A673 (cell line): ENCODE data around the gene ABCB1. TPM values are rescaled to one million over a fixed set of nuclear protein-coding genes. Genes with fewer than 3 reads are reported as not detected.

Experiments
- BruUV-seq: library from RNA; stranded (reverse); fragments of 400-500 nt; replicated peaks from 2 replicates; lab custom pipeline; 2021; lab: Mats Ljungman, UMichigan
- CTCF ChIA-PET: fragments of 300-600 bp; sonication (Branson Sonifier 250); formaldehyde crosslinking; loops from one replicate; lab custom pipeline; 2022; ENCODE audit warnings: antibody characterized with exemption; lab: Charles Lee
- POLR2A ChIA-PET: fragments of 300-600 bp; sonication (Branson Sonifier 250); formaldehyde crosslinking; loops from one replicate; lab custom pipeline; 2022; ENCODE audit warnings: antibody characterized with exemption; ENCODE audit not compliant: low non-redundant PET; lab: Charles Lee
- DNase-seq: peaks from one replicate; pipeline ENCODE4 v3.0.0-alpha.2; 2015; ENCODE audit warnings: low spot score
- H3K27ac ChIP-seq: fragments of 200-600 bp; sonication (generic); 2 replicates; pipeline ENCODE4 v1.5.1; 2016; ENCODE audit warnings: mixed run types, low read depth, mild to moderate bottlenecking, mixed read lengths, antibody characterized with exemption, low read length; ENCODE audit not compliant: poor library complexity, severe bottlenecking
- H3K27me3 ChIP-seq: fragments of 200-600 bp; sonication (generic); replicated peaks from 2 replicates; pipeline ENCODE4 v1.6.1; 2017; ENCODE audit warnings: mixed run types, low read depth, mild to moderate bottlenecking, mixed read lengths, antibody characterized with exemption, low read length; ENCODE audit not compliant: insufficient read depth, poor library complexity
- H3K36me3 ChIP-seq: fragments of 200-600 bp; sonication (generic); 2 replicates; pipeline ENCODE4 v1.6.1; 2016; ENCODE audit warnings: mixed run types, mild to moderate bottlenecking, mixed read lengths, antibody characterized with exemption, low read length; ENCODE audit not compliant: insufficient read depth, poor library complexity, severe bottlenecking
- H3K4me1 ChIP-seq: fragments of 200-600 bp; sonication (generic); 2 replicates; pipeline ENCODE4 v1.6.1; 2017; ENCODE audit warnings: mixed run types, mild to moderate bottlenecking, mixed read lengths, antibody characterized with exemption, low read length; ENCODE audit not compliant: insufficient read depth, poor library complexity, severe bottlenecking
- H3K4me3 ChIP-seq: fragments of 200-600 bp; sonication (generic); 2 replicates; pipeline ENCODE4 v1.5.1; 2016; ENCODE audit warnings: low read depth, mixed run types, mild to moderate bottlenecking, mixed read lengths, low read length; ENCODE audit not compliant: poor library complexity, severe bottlenecking
- H3K9me3 ChIP-seq: fragments of 200-600 bp; sonication (generic); 2 replicates; pipeline ENCODE4 v1.6.1; 2016; ENCODE audit warnings: mixed run types, low read depth, mild to moderate bottlenecking, mixed read lengths, antibody characterized with exemption, low read length; ENCODE audit not compliant: poor library complexity, severe bottlenecking
- CTCF ChIP-seq: fragments of 300-800, 200-600 bp; sonication (generic); conservative IDR thresholded peaks from 2 replicates; pipeline ENCODE4 v1.5.1; 2017; ENCODE audit warnings: low read depth, mild to moderate bottlenecking, antibody characterized with exemption, low read length, moderate library complexity, mixed read lengths
- EZH2 ChIP-seq: fragments of 200-600 bp; sonication (generic); IDR thresholded peaks from 2 replicates; pipeline ENCODE4 v1.6.1; 2017; ENCODE audit warnings: borderline replicate concordance, low read depth, mild to moderate bottlenecking, mixed read lengths, antibody characterized with exemption, low read length; ENCODE audit not compliant: poor library complexity, severe bottlenecking
- intact Hi-C: fragments of 100-400 bp; cut with micrococcal nuclease; formaldehyde crosslinking; loops from one replicate; pipeline ENCODE4 v1.10.0; 2022; ENCODE audit not compliant: unreplicated experiment
- total RNA-seq: library from RNA; stranded (reverse); gene quantifications from 2 replicates; pipeline ENCODE4 v1.2.3, GENCODE V29; 2021

Gene ABCB1
- total RNA-seq, 1 experiment from 2014 or later, result not detected

- Histone ChIP-seq H3K36me3 (no peaks in the 10 kb centered on the region), H3K27me3 (peaks cover 66% of the 10 kb centered on the region), H3K4me1 (no peaks in the 10 kb centered on the region), H3K27ac (no peak overlapping the region), H3K9me3 (no peaks in the 10 kb centered on the region), H3K4me3 (no peak overlapping the region)
- no peak for DNase-seq
- intact Hi-C loops, result no loop called here
- POLR2A ChIA-PET, result no interaction called here
- no peak for TF ChIP-seq CTCF
- TF ChIP-seq EZH2, result peak; percentile 53
- CTCF ChIA-PET, result no interaction called here
- BruUV-seq, result no TSS peak
Observed at GRCh38 chr7:87474533-87475358, 125.9 kb downstream of the ABCB1 start.

DNA sequence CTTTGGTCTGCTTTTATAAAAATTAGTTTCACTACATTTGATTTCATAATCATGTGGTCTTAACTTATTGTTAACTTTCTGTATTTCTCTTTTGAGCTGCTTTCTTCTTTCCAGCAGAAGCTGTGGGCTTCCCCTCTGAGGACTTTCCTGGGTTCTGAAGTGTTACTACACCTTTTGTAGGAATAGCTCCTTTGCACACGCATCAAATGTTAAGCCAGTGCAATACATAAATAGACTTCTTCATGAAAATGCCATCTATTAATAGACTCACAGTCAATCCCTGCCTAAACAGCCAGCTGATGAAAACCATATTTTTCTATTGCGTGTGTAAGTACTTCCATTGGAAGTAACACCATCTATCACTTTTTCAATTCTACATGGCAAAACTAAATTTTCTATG, 126.7 kb downstream of the ABCB1 start:
- intact Hi-C loops, result no loop called here
- H3K4me3 ChIP-seq, result no peak overlapping the region
- peaks cover 64% of the 10 kb centered on the region for H3K27me3 ChIP-seq
- no peak for DNase-seq
- H3K4me1 ChIP-seq, result no peaks in the 10 kb centered on the region
- no peaks in the 10 kb centered on the region for H3K36me3 ChIP-seq
- H3K9me3 ChIP-seq, result no peaks in the 10 kb centered on the region
- ChIA-PET CTCF (no interaction called here), POLR2A (no interaction called here)
- BruUV-seq, result no TSS peak
- H3K27ac ChIP-seq, result no peak overlapping the region
- no peak for TF ChIP-seq EZH2
- no peak for TF ChIP-seq CTCF

- no peaks in the 10 kb centered on the region for H3K4me1 ChIP-seq
- H3K36me3 ChIP-seq, result no peaks in the 10 kb centered on the region
- ChIA-PET POLR2A (no interaction called here), CTCF (no interaction called here)
- no peak for TF ChIP-seq CTCF
- no peak for TF ChIP-seq EZH2
- H3K27ac ChIP-seq, result no peak overlapping the region
- H3K9me3 ChIP-seq, result no peaks in the 10 kb centered on the region
- intact Hi-C loops, result no loop called here
- H3K4me3 ChIP-seq, result no peak overlapping the region
- DNase-seq, result no peak
- H3K27me3 ChIP-seq, result peaks cover 57% of the 10 kb centered on the region
- no TSS peak for BruUV-seq
Observed at GRCh38 chr7:87473192-87473591, 127.5 kb downstream of the ABCB1 start.
